SK-N-SH treated with all-trans-retinoic acid at 6 μM for 48 hours (cell line): Measurements from ENCODE around the gene C10orf143.

Experiments used
- ARNTL ChIP-seq: fragments of 450-650 bp; formaldehyde crosslinking; IDR thresholded peaks from 2 replicates; pipeline ENCODE4 v1.5.0; 2020; ENCODE audit warnings: low read depth, mild to moderate bottlenecking, moderate library complexity, borderline replicate concordance
- CSDC2 ChIP-seq: fragments of 250-450 bp; sonication (Bioruptor Pico); IDR thresholded peaks from 2 replicates; pipeline ENCODE4 v1.5.0; 2020; ENCODE audit warnings: mild to moderate bottlenecking, moderate library complexity
- ESRRG ChIP-seq: fragments of 250-450 bp; sonication (Bioruptor Pico); IDR thresholded peaks from 2 replicates; pipeline ENCODE4 v1.6.1; 2021; ENCODE audit warnings: mild to moderate bottlenecking
- ISL1 ChIP-seq: fragments of 250-450 bp; sonication (Bioruptor Pico); IDR thresholded peaks from 2 replicates; pipeline ENCODE4 v2.1.2; 2022; ENCODE audit warnings: mild to moderate bottlenecking, moderate library complexity
- RARB ChIP-seq: fragments of 250-450 bp; sonication (Bioruptor Pico); IDR thresholded peaks from 2 replicates; pipeline ENCODE4 v1.8.0; 2021; ENCODE audit warnings: mild to moderate bottlenecking, moderate library complexity
- SNAI2 ChIP-seq: fragments of 250-450 bp; sonication (Bioruptor Pico); IDR thresholded peaks from 2 replicates; pipeline ENCODE4 v1.5.0; 2020; ENCODE audit warnings: mild to moderate bottlenecking, moderate library complexity
- TCF4 ChIP-seq: fragments of 250-450 bp; sonication (Bioruptor Pico); IDR thresholded peaks from 2 replicates; pipeline ENCODE4 v1.8.0; 2021; ENCODE audit warnings: mild to moderate bottlenecking, moderate library complexity, borderline replicate concordance
- ZFP3 ChIP-seq: fragments of 250-450 bp; sonication (Bioruptor Pico); IDR thresholded peaks from 2 replicates; pipeline ENCODE4 v1.5.0; 2020; ENCODE audit warnings: mild to moderate bottlenecking, moderate library complexity
- TF ChIP-seq, protein P1 (sequence below): fragments of 250-450 bp; sonication (Bioruptor Pico); IDR thresholded peaks from 2 replicates; pipeline ENCODE4 v1.5.1; 2020; ENCODE audit warnings: low read depth, mild to moderate bottlenecking, moderate library complexity
- TF ChIP-seq, protein P2 (sequence below): fragments of 250-450 bp; sonication (Bioruptor Pico); IDR thresholded peaks from 2 replicates; pipeline ENCODE4 v1.5.0; 2020; ENCODE audit warnings: mild to moderate bottlenecking, moderate library complexity
- TF ChIP-seq, protein P3 (sequence below): fragments of 250-450 bp; sonication (Bioruptor Pico); IDR thresholded peaks from 2 replicates; pipeline ENCODE4 v1.8.0; 2020; ENCODE audit warnings: mild to moderate bottlenecking, moderate library complexity, borderline replicate concordance

DNA sequence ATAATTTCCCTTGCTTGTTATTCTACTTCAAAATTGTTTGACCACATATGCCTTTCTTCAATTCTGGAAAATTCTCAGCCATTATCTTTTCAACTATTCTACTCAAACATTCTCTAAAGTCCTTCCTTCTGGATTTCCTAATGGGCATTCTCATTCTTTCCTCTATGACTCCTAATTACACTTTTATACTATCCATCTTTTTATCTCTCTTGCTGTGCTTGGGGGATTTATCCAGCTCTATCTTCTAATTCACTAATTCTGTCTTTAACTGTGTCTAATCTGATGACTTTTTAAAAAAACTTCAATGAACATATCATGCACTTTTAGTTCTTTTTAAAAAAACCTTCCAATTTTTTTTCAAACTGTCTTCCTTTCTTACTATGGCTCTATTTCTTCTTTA is 38.4 kb downstream of the C10orf143 start:
- TF ChIP-seq ESRRG (CRISPR knock-in tag) (no peak), TCF4 (CRISPR knock-in tag) (no peak), RARB (no peak), ARNTL (CRISPR knock-in tag) (no peak), CSDC2 (CRISPR knock-in tag) (no peak), ZFP3 (CRISPR knock-in tag) (no peak), ISL1 (CRISPR knock-in tag) (no peak), SNAI2 (CRISPR knock-in tag) (no peak)
- TF ChIP-seq, protein P1, sequence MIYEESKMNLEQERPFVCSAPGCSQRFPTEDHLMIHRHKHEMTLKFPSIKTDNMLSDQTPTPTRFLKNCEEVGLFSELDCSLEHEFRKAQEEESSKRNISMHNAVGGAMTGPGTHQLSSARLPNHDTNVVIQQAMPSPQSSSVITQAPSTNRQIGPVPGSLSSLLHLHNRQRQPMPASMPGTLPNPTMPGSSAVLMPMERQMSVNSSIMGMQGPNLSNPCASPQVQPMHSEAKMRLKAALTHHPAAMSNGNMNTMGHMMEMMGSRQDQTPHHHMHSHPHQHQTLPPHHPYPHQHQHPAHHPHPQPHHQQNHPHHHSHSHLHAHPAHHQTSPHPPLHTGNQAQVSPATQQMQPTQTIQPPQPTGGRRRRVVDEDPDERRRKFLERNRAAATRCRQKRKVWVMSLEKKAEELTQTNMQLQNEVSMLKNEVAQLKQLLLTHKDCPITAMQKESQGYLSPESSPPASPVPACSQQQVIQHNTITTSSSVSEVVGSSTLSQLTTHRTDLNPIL (CRISPR knock-in tag) = no peak
- TF ChIP-seq, protein P2, sequence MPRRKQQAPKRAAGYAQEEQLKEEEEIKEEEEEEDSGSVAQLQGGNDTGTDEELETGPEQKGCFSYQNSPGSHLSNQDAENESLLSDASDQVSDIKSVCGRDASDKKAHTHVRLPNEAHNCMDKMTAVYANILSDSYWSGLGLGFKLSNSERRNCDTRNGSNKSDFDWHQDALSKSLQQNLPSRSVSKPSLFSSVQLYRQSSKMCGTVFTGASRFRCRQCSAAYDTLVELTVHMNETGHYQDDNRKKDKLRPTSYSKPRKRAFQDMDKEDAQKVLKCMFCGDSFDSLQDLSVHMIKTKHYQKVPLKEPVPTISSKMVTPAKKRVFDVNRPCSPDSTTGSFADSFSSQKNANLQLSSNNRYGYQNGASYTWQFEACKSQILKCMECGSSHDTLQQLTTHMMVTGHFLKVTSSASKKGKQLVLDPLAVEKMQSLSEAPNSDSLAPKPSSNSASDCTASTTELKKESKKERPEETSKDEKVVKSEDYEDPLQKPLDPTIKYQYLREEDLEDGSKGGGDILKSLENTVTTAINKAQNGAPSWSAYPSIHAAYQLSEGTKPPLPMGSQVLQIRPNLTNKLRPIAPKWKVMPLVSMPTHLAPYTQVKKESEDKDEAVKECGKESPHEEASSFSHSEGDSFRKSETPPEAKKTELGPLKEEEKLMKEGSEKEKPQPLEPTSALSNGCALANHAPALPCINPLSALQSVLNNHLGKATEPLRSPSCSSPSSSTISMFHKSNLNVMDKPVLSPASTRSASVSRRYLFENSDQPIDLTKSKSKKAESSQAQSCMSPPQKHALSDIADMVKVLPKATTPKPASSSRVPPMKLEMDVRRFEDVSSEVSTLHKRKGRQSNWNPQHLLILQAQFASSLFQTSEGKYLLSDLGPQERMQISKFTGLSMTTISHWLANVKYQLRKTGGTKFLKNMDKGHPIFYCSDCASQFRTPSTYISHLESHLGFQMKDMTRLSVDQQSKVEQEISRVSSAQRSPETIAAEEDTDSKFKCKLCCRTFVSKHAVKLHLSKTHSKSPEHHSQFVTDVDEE (CRISPR knock-in tag) = no peak
- TF ChIP-seq, protein P3, sequence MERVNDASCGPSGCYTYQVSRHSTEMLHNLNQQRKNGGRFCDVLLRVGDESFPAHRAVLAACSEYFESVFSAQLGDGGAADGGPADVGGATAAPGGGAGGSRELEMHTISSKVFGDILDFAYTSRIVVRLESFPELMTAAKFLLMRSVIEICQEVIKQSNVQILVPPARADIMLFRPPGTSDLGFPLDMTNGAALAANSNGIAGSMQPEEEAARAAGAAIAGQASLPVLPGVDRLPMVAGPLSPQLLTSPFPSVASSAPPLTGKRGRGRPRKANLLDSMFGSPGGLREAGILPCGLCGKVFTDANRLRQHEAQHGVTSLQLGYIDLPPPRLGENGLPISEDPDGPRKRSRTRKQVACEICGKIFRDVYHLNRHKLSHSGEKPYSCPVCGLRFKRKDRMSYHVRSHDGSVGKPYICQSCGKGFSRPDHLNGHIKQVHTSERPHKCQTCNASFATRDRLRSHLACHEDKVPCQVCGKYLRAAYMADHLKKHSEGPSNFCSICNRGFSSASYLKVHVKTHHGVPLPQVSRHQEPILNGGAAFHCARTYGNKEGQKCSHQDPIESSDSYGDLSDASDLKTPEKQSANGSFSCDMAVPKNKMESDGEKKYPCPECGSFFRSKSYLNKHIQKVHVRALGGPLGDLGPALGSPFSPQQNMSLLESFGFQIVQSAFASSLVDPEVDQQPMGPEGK (CRISPR knock-in tag) = no peak
